HG03159 (cell line): Measurements from ENCODE around the gene NPPB.

Source experiments
- ATAC-seq: cut with Tn5 transposase; IDR thresholded peaks from one replicate; pipeline ENCODE4 v1.9.1; 2021; ENCODE audit warnings: mild to moderate bottlenecking, moderate library complexity; ENCODE audit not compliant: unreplicated experiment

Gene NPPB

DNA sequence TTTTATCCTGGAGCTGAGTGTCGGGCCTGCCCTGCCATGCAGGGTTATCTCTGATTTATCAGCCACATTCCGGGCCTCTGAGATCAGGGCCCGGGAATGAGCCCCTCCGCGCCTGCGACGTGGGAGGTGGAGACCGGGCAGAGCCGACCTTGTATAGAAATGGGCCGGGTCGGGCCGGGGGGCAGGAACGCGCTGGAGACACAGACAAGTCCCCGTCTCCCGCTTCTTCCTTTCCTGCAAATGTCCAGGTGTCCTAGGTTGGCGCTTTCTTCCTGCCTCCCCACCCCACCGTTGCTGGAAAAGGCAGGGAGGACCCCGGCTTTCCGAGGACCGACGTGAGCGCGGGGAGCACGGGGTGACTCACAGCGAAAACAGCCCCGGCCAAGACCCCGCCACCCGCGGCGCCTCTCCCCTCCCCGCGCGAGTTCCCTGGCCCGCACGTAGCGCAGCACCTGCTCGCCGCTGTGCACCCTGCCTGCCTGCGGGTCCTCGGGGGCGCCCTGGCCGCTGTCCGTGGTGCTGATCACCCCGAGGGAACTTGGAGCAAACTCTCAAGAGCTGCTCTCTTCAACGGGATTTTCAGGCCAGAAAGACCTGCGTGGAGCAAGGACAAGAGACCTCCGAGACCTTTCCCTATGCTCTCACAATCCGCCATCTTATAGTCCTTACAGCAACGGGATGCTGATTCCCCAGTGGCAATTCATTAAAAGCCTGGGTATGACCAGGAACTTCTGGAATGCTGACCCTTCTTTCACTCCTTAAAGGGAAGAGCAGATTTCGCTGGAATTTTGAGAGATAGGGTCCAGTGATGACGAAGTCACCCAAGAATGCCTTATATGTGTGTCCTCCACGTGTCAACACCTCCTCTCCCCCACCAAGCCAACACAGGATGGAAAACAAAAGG lies 475 bp upstream of the NPPB start:
- ATAC-seq, result no peak

DNA sequence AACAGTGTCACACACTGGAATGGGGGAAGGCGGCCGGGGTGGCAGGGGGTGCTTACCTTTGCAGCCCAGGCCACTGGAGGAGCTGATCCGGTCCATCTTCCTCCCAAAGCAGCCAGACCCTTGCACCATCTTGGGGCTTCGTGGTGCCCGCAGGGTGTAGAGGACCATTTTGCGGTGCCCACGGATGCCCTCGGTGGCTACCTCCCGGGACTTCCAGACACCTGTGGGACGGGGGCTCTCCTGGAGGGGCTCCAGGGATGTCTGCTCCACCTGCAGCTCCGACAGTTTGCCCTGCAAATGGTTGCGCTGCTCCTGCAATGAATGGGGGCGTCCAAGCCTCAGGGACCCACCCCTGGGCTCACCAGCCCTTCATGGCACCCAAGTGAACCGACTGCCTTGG lies 587 bp downstream of the NPPB start:
- ATAC-seq, result no peak

DNA sequence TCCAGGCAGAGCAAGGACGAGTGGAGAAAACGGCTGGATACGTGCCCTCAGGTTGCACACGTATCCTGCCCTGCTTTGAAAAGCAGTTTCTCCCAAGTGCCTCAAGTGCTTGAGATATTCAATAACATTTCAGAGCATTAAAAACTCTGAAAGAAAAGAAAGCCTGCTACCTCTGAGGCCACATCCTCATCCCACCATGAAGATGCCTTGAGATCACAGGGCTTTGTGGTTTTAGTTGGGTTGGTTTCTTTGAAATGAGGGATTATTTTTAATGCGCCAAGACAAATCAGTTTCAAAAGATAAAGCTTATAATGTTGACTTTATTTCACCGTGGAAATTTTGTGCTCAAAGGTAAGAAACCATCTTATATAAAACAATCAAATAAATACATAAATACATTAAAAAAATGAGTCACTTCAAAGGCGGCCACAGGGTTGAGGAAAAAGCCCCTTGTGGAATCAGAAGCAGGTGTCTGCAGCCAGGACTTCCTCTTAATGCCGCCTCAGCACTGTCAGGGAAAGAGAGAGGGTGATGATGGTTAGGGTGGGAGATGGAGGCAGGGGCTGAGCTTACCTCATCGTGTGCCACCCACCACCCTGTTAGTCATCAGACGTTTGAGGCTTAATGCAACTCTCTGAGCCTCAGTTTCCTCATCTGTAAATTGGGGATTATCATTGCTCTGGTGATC lies 1.4 kb downstream of the NPPB start:
- ATAC-seq, result no peak

DNA sequence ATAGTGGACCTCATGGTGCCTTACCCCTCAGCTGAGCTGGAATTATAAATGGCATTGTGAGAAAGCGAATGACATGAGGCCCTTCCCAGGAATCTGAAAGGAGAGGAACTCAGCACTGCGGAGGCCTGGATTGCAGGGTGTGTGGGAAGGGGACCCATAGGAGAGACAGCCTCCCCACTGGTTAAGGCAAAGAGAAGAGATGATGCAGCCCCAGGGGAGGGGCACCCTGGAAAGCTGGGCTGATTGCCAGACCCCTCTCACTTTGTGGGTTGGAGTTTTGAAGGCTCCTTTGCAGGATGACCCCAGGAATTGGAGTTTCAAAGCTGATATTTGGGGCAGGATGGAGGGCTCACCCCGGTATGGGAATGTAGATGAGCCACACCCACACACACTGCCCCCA lies 2.0 kb downstream of the NPPB start:
- ATAC-seq, result no peak

DNA sequence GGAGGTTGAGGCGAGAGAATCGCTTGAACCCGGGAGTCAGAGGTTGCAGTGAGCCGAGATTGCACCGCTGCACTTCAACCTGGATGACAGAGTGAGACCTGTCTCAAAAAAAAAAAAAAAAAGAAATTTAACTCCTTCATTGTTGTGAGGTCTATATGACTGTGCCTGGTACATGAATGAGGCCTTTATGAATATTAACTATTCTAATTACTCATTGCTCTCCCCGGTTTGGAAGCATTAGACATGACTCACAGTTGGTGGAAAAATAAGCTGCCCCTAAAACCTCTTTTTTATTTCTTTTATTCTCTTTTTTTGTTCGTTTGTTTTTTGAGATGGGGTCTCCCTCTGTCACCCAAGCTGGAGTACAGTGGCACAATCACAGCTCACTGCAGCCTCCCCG lies 3.3 kb downstream of the NPPB start:
- no peak for ATAC-seq

DNA sequence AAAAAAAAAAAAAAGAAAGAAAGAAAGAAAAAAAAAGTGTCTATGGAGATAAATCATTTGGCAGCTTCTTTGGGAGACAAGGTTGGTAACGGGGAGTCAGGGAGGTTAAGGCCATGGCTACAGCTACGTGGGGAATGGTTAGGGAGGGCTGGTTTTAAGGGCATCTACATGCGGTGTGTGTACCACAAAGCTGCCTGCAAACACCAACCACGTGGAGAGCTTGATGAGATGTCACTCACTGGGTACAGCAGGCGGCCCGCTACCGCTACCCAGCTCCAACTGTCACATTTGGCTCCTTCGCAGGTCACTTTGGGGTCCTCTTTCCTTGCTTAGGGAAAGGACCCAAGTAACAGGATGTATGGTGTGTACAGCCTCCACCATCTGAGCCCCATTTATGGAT lies 4.2 kb downstream of the NPPB start:
- ATAC-seq, result no peak

DNA sequence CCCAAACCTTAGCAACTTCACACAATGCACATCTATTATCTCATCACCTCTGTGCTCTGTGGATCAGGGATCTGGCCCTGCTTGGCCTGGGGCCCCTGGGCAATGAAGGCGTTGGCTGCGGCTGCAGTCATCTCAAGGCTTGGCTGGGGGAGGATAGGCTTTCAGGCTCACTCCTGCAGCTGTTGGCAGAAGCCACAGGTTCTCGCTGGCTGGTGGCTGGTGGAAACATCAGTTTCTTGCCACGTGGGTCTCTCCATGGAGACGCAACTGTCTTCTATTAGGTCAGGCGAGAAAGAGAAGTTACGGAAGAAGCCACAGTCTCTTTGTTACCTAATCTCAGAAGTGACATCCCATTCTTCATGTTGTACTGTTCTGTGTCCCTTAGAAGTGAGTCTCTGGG lies 7.6 kb downstream of the NPPB start:
- ATAC-seq, result no peak

DNA sequence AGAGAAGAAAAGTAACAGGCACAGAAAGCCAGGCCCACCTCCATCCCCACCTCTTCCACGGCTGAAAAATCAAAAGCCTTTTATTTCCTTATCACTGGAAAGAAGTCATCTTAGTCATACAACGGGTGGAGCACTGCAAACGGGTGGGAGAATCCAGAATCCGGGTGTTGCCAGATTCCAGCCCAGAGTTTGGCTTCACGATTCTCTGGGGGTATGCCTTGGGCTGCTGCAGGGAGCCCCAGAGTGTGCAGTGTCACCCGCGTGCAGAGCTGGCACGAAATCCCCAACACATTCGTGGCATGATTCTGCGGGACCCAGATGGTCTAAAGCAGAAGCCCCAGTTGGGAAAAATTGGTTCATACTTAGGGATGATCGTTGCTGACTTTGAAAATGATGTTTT lies 8.6 kb downstream of the NPPB start:
- ATAC-seq, result no peak

DNA sequence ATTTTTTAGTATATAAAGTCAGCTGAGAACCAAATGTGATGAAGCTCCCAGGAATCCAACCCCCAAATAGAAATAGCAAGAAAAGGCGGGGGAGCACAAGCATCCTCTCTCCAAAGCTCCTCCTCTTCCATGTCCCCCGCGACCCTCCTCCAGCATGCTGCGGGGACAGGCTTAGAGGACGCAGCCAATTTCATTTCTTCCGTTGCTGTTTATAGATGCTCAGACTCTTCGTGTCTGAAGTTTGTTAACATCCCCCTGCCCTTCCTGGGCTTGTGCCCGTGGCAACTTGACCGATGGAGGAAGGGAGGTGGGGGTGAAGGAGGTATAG lies 10.4 kb downstream of the NPPB start:
- no peak for ATAC-seq

DNA sequence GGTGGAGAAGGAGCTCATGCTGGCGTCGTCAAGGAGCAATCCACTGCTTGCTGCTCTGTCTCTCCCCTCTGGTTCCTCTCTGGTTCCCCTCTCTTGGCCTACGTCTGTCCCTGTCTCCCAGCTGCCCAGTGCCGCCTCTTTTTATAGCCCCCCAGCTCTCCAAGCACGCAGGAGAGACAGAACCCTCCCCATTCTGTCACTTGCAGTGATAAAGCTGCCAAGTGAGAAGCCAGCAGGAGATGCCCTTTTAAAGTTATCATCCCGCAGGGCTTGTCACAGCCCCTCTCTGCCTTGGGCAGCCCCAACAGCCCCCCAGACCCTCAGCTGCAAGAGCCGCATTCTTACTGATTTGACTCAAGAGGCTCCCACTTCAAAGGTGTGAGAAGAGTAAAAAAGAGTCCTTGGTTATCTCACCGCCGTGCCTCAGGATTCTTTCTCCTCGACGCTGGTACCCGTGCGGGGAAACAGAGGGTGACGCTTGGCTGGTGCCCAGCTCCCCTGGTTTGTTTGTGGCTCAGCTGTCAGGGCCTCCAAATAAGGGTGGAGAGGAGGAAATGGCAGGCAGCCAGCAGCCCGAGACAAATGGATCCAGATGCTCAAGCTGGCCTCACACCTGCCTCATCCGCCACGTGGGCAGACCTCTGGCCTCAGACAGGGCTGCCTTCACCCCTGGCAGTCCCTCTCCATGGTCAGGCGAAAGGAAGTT lies 10.9 kb downstream of the NPPB start, which contains the start of gene NPPA:
NPPA (minus strand) TSS at position 117 of the 706 bp plus-strand sequence; CDS start at position 18, 99 bp downstream.
- no peak for ATAC-seq

DNA sequence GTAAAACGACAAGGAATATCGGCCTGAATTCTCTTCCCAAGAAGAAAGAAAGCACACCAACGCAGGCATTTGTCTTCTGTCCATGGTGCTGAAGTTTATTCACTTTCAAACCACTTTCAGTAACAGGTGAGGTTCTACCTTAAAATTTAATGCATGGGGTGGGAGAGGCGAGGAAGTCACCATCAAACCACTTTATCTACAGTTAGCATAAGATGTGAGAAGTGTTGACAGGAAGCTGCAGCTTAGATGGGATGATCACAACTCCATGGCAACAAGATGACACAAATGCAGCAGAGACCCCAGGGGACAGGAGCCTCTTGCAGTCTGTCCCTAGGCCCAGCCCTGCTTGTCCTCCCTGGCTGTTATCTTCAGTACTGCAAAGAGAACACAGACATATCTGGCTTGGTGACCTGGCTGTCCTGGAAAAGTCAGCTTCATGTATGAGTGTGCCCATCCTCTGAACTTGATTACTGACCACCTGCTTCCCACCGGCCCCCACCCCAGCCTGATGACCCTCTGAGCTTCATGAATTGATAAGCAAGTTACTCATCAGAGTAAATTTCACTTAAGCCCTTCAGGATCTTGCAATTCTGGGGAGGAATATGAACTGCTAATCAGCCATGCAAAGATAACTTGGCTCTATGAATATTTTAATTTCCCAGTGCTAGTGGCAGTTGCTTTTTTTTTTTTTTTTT lies 13.0 kb downstream of the NPPB start:
- no peak for ATAC-seq

DNA sequence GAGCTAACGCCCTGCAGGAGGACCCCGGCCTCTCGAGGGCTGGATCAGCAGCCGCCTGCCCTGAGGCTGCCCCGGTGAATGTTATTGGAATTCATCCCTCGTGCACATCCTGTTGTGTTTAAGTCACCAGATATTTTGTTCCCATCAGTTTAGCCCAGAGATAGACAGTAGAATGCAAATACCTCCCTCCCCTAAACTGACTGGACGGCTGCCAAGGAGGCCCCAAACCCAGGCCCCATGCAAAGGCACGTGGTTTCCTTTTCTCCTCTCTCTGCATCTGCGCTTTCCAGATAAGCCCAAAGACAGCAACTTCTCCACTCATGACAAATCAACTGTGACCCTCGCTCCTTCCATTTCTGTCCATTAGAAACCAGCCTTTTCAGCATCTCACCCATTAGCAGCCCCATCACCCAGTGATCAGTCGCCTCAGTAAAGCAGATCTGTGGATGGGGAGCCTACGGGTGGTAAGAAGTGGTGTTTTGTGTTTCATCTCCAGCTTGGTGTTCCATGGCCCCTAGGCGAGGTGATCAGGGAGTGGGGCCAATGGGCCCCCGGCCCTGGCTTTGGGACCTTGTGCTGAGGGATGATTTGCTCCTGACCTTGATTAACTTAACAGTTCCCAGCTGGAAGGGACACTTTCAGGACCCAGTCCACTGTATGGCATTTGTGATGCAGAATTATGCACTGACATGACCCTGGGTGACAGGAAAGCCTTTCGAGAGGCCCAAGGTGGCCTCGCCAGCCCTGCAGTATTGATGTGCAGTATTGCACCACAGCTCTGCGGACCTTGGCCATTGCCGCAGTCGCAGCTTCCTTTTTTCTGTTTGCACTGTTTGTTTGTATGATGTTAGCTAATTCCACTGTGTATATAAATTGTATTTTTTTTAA lies 16.3 kb downstream of the NPPB start:
- no peak for ATAC-seq

DNA sequence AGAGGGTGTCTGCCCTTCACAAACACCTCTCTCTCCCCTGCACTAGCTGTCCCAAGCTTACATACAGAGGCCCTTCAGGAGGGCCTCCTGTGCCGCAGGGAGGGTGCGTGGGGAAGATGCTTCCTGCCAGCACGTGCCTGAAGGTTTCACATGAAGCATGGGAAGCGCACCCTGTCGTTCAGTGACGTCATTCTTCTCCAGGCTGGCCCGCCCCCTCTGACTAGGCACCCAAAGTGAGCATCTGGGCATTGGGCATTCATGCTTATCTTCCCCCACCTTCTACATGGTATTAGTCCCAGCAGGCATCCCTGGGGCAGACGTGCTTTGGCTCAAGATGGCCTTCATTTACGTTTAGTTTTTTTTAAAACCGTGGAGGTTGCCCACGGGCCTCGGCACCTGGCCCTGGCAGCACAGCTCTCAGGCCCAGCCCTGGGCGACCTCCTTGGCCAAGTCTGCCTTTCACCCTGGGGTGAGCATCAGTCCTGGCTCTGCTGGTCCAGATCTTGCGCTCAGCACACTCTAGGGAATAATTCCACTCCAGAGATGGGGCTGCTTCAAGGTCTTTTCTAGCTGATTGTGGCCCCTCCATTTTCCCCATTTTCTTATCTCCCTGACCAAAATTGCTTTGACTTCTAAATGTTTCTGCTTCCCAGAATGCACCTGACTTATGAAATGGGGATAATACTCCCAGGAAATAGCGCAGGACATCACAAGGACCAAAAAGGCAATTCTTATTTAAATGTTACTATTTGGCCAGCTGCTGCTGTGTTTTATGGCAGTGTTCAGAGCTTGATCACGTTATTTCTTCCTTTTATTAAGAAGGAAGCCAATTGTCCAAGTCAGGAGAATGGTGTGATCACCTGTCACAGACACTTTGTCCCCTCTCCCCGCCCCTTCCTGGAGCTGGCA lies 17.2 kb downstream of the NPPB start:
- ATAC-seq, result no peak

DNA sequence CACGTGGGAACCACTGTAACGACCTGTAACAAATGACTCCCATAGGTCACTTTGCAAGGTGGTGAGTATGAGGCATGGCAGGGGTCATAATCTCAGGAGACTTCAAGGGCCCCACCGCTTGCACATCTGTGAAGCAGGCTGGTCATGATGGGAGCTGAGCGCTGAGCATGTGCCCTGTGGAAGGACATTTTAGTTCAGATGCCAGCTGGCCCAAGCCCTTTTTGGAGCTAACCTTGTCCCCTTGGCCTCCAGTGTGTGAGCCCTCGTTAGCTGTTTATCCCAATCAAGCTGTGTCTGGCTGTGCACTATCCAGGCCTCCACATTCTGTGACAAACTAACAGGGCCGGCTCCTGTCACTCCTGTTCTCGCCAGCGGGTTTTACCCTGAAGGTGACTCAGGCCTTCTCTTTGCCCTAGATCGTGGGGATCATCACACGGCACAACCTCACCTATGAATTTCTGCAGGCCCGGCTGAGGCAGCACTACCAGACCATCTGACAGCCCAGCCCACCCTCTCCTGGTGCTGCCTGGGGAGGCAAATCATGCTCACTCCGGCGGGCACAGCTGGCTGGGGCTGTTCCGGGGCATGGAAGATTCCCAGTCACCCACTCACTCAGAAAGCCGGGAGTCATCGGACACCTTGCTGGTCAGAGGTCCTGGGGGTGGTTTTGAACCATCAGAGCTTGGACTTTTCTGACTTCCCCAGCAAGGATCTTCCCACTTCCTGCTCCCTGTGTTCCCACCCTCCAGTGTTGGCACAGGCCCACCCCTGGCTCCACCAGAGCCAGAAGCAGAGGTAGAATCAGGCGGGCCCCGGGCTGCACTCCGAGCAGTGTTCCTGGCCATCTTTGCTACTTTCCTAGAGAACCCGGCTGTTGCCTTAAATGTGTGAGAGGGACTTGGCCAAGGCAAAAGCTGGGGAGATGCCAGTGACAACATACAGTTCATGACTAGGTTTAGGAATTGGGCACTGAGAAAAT lies 18.7 kb downstream of the NPPB start:
- no peak for ATAC-seq

DNA sequence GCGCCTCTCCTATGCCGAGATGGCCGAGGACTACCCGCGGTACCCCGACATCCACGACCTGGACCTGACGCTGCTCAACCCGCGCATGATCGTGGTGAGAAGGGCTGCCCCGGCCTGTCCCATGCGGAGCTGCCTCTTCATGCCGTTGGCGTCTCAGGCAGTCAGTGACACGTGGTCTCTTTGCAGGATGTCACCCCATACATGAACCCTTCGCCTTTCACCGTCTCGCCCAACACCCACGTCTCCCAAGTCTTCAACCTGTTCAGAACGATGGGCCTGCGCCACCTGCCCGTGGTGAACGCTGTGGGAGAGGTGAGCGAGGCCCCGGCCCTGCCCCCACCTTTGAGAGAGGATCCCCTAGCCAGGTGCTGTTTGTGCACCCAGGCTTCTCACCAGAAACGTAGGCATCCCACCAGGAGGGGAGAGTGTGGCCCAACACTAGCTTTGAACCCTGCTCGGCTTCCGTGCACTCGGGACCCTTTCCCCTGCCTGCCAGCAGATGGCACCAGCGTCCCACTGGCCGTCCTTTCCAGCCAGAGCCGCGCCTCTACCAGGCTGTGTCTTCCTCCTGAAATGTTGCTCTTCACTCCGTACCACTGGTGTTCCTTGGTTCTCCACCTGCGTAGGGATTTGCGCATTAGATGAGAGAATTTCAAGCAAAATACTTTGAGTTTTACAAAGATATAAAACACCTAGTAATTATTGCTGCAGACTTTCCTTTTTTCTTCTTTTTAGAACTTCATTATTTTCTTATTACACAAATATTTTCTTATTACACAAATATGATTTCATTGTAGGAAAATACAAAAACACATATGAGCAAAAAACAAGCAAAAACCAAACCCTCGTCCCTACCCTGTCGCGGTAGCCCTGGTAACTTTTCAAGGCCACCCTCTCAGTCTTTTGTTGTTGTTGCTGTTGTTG lies 20.1 kb downstream of the NPPB start:
- no peak for ATAC-seq

DNA sequence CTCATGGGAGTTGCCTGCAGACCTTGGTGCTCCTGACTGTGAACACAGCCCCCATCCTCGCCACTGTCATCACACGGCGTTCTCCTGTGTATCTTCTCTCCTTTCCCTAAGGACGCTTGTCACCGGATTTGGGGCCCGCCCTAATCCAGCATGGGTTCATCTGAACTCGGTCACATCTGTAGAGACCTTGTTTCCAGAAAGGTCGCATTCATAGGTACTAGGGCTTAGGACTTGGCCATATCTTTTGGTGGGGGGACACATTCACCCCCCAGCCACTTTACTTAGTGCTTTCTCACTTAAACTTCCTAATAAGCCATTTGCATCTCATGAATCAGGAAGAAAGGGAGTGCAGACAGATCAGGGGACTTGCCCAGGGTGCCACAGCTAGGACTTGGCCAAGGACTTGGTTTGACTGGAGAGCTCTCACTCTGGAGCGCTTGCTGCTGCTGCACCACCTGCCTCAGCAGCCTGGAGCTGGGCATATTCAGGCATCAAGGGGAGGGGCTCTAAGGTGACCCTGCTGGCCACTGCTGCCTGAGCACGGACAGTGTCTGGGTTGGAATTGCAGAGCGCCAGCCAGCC lies 20.9 kb downstream of the NPPB start:
- ATAC-seq, result no peak
